Mesenchymal stem cell (in vitro differentiated cells and primary cell): Measurements from ENCODE around the gene PAEP.

ENCODE experiments used
- DNase-seq: peaks from one replicate; pipeline ENCODE4 v3.0.0-alpha.2; 2013
- H2AFZ ChIP-seq: one replicate; pipeline ENCODE4 v1.6.1; 2013; ENCODE audit warnings: low read depth, mild to moderate bottlenecking, control low read depth, inconsistent platforms, low read length, moderate library complexity
- H2AK5ac ChIP-seq: 2 replicates; pipeline ENCODE4 v1.6.1; 2013; ENCODE audit warnings: low read length, moderate library complexity, mild to moderate bottlenecking, inconsistent platforms; ENCODE audit not compliant: severe bottlenecking
- H2BK120ac ChIP-seq: one replicate; pipeline ENCODE4 v1.6.1; 2013; ENCODE audit warnings: low read depth, mild to moderate bottlenecking, inconsistent platforms, low read length, moderate library complexity
- H2BK12ac ChIP-seq, 2 experiments: one replicate each; pipeline ENCODE4 v1.6.1; 2013; ENCODE audit warnings: inconsistent platforms in 2 of 2, low read length in 2 of 2, mild to moderate bottlenecking in 2 of 2, moderate library complexity in 2 of 2, control low read depth in 1 of 2
- H2BK15ac ChIP-seq: one replicate; pipeline ENCODE4 v1.6.1; 2013; ENCODE audit warnings: mild to moderate bottlenecking, low read depth, inconsistent platforms; ENCODE audit not compliant: poor library complexity, severe bottlenecking
- H2BK5ac ChIP-seq: 2 replicates; pipeline ENCODE4 v1.6.1; 2013; ENCODE audit warnings: low read depth, mild to moderate bottlenecking, low read length, control low read depth, inconsistent platforms; ENCODE audit not compliant: poor library complexity, severe bottlenecking
- H3K14ac ChIP-seq, 2 experiments: one replicate each; pipeline ENCODE4 v1.6.1; 2013; ENCODE audit warnings: inconsistent platforms in 2 of 2, low read length in 2 of 2, control low read depth in 1 of 2, mild to moderate bottlenecking in 1 of 2, moderate library complexity in 1 of 2
- H3K18ac ChIP-seq, 2 experiments: one replicate each; pipeline ENCODE4 v1.6.1; 2013; ENCODE audit warnings: inconsistent platforms in 2 of 2, low read length in 2 of 2, control low read depth in 1 of 2, low read depth in 1 of 2, mild to moderate bottlenecking in 1 of 2
- H3K23ac ChIP-seq, 2 experiments: one replicate each; pipeline ENCODE4 v1.6.1; 2013; ENCODE audit warnings: inconsistent platforms in 2 of 2, low read length in 2 of 2, mild to moderate bottlenecking in 2 of 2, moderate library complexity in 2 of 2, control low read depth in 1 of 2
- H3K27ac ChIP-seq: 2 replicates; pipeline ENCODE4 v1.5.1; 2013; ENCODE audit warnings: mild to moderate bottlenecking, moderate library complexity, low read length, control low read depth, inconsistent platforms; ENCODE audit not compliant: poor library complexity, severe bottlenecking
- H3K27me3 ChIP-seq, 2 experiments: 2 replicates each; pipeline versions ENCODE4 v1.6.1 to v1.7.0; 2013; ENCODE audit warnings: low read length in 2 of 2, mild to moderate bottlenecking in 2 of 2, moderate library complexity in 2 of 2, control low read depth in 1 of 2, inconsistent platforms in 1 of 2; ENCODE audit not compliant: control insufficient read depth in 1 of 2, insufficient read depth in 1 of 2
- H3K36me3 ChIP-seq, 2 experiments: 2 replicates each; pipeline versions ENCODE4 v1.6.1 to v1.7.0; 2013; ENCODE audit warnings: low read length in 2 of 2, control low read depth in 1 of 2, inconsistent platforms in 1 of 2, low read depth in 1 of 2, mild to moderate bottlenecking in 1 of 2; ENCODE audit not compliant: insufficient read depth in 2 of 2, control insufficient read depth in 1 of 2
- H3K4ac ChIP-seq, 2 experiments: one replicate each; pipeline ENCODE4 v1.6.1; 2013; ENCODE audit warnings: inconsistent platforms in 2 of 2, low read length in 2 of 2, mild to moderate bottlenecking in 2 of 2, moderate library complexity in 2 of 2, control low read depth in 1 of 2, low read depth in 1 of 2
- H3K4me1 ChIP-seq: 2 replicates; pipeline ENCODE4 v1.6.1; 2013; ENCODE audit warnings: low read depth, low read length, control low read depth; ENCODE audit not compliant: control insufficient read depth, insufficient read depth
- H3K4me2 ChIP-seq: 2 replicates; pipeline ENCODE4 v1.6.1; 2013; ENCODE audit warnings: low read length, mild to moderate bottlenecking, inconsistent platforms; ENCODE audit not compliant: poor library complexity, severe bottlenecking
- H3K4me3 ChIP-seq, 2 experiments: 2 replicates each; pipeline versions ENCODE4 v1.5.1 to v1.7.0; 2013; ENCODE audit warnings: low read length in 2 of 2, mild to moderate bottlenecking in 2 of 2, control low read depth in 1 of 2, low read depth in 1 of 2; ENCODE audit not compliant: insufficient read depth in 1 of 2
- H3K79me1 ChIP-seq: replicated peaks from 2 replicates; pipeline ENCODE4 v1.6.1; 2013; ENCODE audit warnings: mild to moderate bottlenecking, control low read depth, low read length, inconsistent platforms; ENCODE audit not compliant: poor library complexity, severe bottlenecking
- H3K9ac ChIP-seq: 2 replicates; pipeline ENCODE4 v1.7.0; 2013; ENCODE audit warnings: mild to moderate bottlenecking, low read length, moderate library complexity
- H3K9me3 ChIP-seq: 2 replicates; pipeline ENCODE4 v1.7.0; 2013; ENCODE audit warnings: mild to moderate bottlenecking, low read length; ENCODE audit not compliant: control insufficient read depth
- H4K8ac ChIP-seq: one replicate; pipeline ENCODE4 v1.6.1; 2013; ENCODE audit warnings: inconsistent platforms, mild to moderate bottlenecking, low read length, moderate library complexity
- H4K91ac ChIP-seq: one replicate; pipeline ENCODE4 v1.6.1; 2013; ENCODE audit warnings: mild to moderate bottlenecking, low read length, inconsistent platforms
- WGBS: methylation state at CpG from one replicate; pipeline ENCODE4 v1.1.7; 2013; ENCODE audit warnings: mixed read lengths; 5-methylcytosine and 5-hydroxymethylcytosine counted together

Gene PAEP

DNA sequence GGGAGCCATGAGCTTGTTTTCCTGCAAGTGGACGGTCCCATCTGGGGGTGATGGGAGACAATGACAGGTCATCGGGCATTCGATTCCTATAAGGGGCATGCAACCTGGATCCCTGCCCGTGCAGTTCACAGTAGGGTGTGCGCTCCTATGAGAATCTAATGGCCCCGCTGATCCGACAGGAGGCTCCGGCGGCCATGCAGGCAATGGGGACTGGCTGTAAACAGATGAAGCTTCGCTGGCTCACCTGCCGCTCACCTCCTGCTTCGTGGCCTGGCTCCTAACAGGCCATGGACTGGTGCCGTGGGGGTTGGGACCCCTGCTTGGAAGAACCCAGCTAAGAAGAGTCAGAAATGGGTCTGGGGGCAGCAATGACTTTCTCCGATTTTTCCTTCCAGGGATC, 21.0 kb downstream of the PAEP start:
- Histone ChIP-seq H3K18ac (no peak overlapping the region), H3K4ac (no peak overlapping the region), H4K8ac (no peak overlapping the region), H3K27ac (no peak overlapping the region), H2AFZ (no peak overlapping the region), H3K4me2 (no peak overlapping the region), H2BK15ac (no peak overlapping the region), H3K9ac (no peak overlapping the region), H3K36me3 (no peaks in the 10 kb centered on the region), H3K27me3 (peaks cover 0 to 8% of the 10 kb centered on the region in 2 experiments), H3K4me1 (no peaks in the 10 kb centered on the region), H4K91ac (no peak overlapping the region), H3K4me3 (no peak overlapping the region), H2BK12ac (no peak overlapping the region), H2BK120ac (no peak overlapping the region), H2AK5ac (no peak overlapping the region), H3K23ac (no peak overlapping the region), H3K79me1 (no peaks in the 10 kb centered on the region), H3K14ac (no peak overlapping the region), H3K9me3 (peaks cover 2% of the 10 kb centered on the region), H2BK5ac (no peak overlapping the region)
- no peak for DNase-seq
- WGBS: 90% methylated on average over 14 of the region's 14 CpGs

DNA sequence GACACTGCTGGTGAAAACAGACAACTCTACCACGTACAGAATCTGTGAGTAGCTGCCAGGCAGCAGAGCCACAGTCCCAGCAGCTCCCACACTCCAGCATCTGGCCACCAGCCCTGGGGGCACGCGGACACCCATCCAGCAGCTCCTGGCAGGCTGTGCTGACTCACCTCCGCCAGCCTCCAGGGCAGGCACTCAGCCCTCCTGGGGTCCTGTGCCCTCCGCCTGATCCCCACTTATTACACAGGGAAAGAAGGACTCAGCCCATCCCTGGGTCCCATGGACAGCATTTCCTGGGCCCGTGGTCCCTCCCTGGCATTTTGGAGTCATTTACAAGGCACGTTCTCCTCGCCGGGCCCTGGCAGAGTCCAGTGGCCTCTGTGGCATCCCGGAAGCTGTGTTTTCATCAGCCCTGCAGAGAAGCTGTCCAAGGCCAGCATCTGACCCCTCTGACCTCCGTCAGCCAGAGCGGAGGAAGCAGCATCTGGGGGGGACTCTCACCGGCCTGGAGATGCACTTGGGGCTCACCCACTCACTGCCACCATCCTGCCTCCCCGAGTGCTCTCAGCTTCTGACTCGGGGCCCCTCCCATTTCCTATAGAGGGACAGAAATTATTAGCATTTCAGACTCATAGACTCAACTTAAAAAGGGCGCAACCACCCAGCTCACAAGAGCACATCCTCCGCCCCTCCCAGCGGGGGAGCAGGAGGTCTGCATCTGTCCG, 21.6 kb downstream of the PAEP start:
- H3K27me3 ChIP-seq: peaks cover 0 to 8% of the 10 kb centered on the region in 2 experiments

DNA sequence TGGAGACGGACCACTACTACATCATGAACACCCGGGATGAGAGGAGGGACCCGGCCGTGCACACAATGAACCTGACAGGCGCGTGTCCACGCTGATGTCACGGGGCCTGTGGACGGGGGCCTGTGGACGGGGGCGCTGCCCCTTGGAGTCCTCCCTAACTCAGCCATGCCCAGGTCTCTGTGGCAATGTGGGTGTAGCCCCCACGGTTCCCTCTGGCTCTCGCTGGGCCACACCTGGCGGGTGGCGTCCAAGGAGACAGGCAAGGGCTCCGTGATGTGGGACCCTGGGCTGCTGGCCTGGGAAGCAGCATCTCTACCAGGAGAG, 22.1 kb downstream of the PAEP start:
- H2BK15ac ChIP-seq: no peak overlapping the region
- no peak overlapping the region for H3K9ac ChIP-seq
- 94% methylated on average over 16 of the region's 16 CpGs for WGBS

More for the DNA sequence above, 21.6 kb downstream of the PAEP start:
- DNase-seq: no peak
- Histone ChIP-seq H3K9ac (no peak overlapping the region), H2AK5ac (no peak overlapping the region), H3K36me3 (no peaks in the 10 kb centered on the region), H3K4me2 (no peak overlapping the region), H3K23ac (no peak overlapping the region), H3K4me1 (no peaks in the 10 kb centered on the region), H3K79me1 (no peaks in the 10 kb centered on the region), H2BK5ac (no peak overlapping the region), H4K91ac (no peak overlapping the region), H3K18ac (no peak overlapping the region), H3K27ac (no peak overlapping the region), H3K14ac (no peak overlapping the region), H2BK120ac (no peak overlapping the region), H4K8ac (no peak overlapping the region), H3K4me3 (no peak overlapping the region), H3K9me3 (peaks cover 2% of the 10 kb centered on the region), H2BK12ac (no peak overlapping the region), H2BK15ac (no peak overlapping the region), H2AFZ (no peak overlapping the region), H3K4ac (no peak overlapping the region)
- 81% methylated on average over 19 of the region's 19 CpGs for WGBS

DNA sequence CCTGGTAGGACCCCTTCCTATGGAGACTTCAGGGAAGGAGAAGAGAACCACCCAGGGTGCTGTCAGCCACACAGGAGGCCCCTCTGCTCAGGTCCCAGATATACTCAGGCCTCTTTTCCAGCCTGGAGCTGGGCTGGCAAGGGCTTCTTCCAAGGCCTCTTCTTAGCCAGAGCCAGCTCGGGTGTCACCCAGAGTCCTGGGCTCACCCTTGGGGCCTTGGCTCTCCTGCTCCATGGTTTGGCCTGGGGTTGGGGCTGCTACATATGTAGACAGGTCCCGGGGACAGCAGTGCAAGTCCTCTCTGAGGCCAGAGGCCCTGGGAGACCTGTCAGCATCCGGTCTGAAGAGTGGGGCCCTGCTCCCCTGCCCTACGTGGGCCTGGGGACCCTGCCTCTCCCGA, 22.8 kb downstream of the PAEP start:
- Histone ChIP-seq H3K23ac (no peak overlapping the region), H2BK15ac (no peak overlapping the region), H3K14ac (no peak overlapping the region), H3K9ac (no peak overlapping the region), H3K4ac (no peak overlapping the region), H3K4me3 (no peak overlapping the region), H3K27ac (no peak overlapping the region), H3K79me1 (no peaks in the 10 kb centered on the region), H3K4me1 (no peaks in the 10 kb centered on the region), H2AK5ac (no peak overlapping the region), H3K9me3 (peaks cover 2% of the 10 kb centered on the region), H4K91ac (no peak overlapping the region), H3K18ac (no peak overlapping the region), H2BK12ac (no peak overlapping the region), H3K27me3 (peaks cover 0 to 11% of the 10 kb centered on the region in 2 experiments), H2BK5ac (no peak overlapping the region), H3K4me2 (no peak overlapping the region), H2AFZ (peak overlapping the region; percentile 6), H3K36me3 (no peaks in the 10 kb centered on the region), H4K8ac (no peak overlapping the region), H2BK120ac (no peak overlapping the region)
- DNase-seq: no peak
- WGBS: 66% methylated on average over 5 of the region's 5 CpGs

More for the DNA sequence above, 22.1 kb downstream of the PAEP start:
- Histone ChIP-seq H2BK5ac (no peak overlapping the region), H3K4me2 (no peak overlapping the region), H4K91ac (no peak overlapping the region), H3K14ac (no peak overlapping the region), H2BK120ac (no peak overlapping the region), H3K27ac (no peak overlapping the region), H3K4ac (no peak overlapping the region), H3K23ac (no peak overlapping the region), H3K36me3 (no peaks in the 10 kb centered on the region), H3K79me1 (no peaks in the 10 kb centered on the region), H3K4me1 (no peaks in the 10 kb centered on the region), H3K18ac (no peak overlapping the region), H2AK5ac (no peak overlapping the region), H4K8ac (no peak overlapping the region), H2AFZ (no peak overlapping the region), H2BK12ac (no peak overlapping the region), H3K9me3 (peaks cover 2% of the 10 kb centered on the region), H3K27me3 (peaks cover 0 to 8% of the 10 kb centered on the region in 2 experiments), H3K4me3 (no peak overlapping the region)
- DNase-seq: no peak
